Vagina (tissue), 2 donors: ENCODE measurements around the gene RUVBL2.
A peak's percentile ranks its signal among the peaks of the same experiment; 100 is the strongest.

Experiments used
- CTCF ChIP-seq, 3 experiments: fragments of 450-650 bp in 2 of 3; fragments of 200-600 bp in 1 of 3; sonication (generic) in 1 of 3; IDR thresholded peaks; one replicate each; pipeline ENCODE4 v1.5.1; 2017 to 2019; ENCODE audit warnings: antibody characterized with exemption in 3 of 3, mild to moderate bottlenecking in 2 of 3, moderate library complexity in 2 of 3
- POLR2A ChIP-seq, 2 donors: fragments of 450-650 bp; IDR thresholded peaks; one replicate each; pipeline ENCODE4 v1.6.1; 2017; ENCODE audit warnings: antibody characterized with exemption in 2 of 2, mild to moderate bottlenecking in 2 of 2, moderate library complexity in 2 of 2
- POLR2AphosphoS5 ChIP-seq, 2 donors: sonication (generic); formaldehyde crosslinking; IDR thresholded peaks; one replicate each; pipeline ENCODE4 v1.9.0; 2017; ENCODE audit warnings: antibody characterized with exemption in 2 of 2, mild to moderate bottlenecking in 2 of 2, low read depth in 1 of 2; ENCODE audit not compliant: insufficient read depth in 1 of 2

- peak; percentile 87 to 93 (median 92) for TF ChIP-seq CTCF (IDR thresholded peaks at IDR 0.05)
- no peak for TF ChIP-seq POLR2A (IDR thresholded peaks at IDR 0.05)
- TF ChIP-seq POLR2AphosphoS5 (IDR thresholded peaks at IDR 0.05; ENCODE audit: insufficient read depth in 1 of 2, low read depth in 1 of 2), result peak in 1 of 2 donors; percentile 18
Observed at GRCh38 chr19:48970923-48971395, 22.7 kb upstream of the RUVBL2 start.
